ENCODE measurements around the gene RPP40.

GRCh38 chr6:4948781-4949450 lies 54.9 kb downstream of the RPP40 start:
- no peak for TF ChIP-seq GATA3 (IDR thresholded peaks at IDR 0.05; ENCODE audit: low read depth, low read length)
- TF ChIP-seq GATA2 (IDR thresholded peaks at IDR 0.05; ENCODE audit: low read depth, low read length): no peak

Data from SH-SY5Y (cell line).